Vagina (tissue), 2 donors: Measurements from ENCODE around the gene MSMB. TPM values are rescaled to one million over a fixed set of nuclear protein-coding genes. Genes with fewer than 3 reads are reported as not detected.
"Not testable (repeated sequence)": the region's sequence is repeated elsewhere in the genome, so short reads cannot be mapped to it uniquely, and the experiment has no call there.

Source experiments
- DNase-seq, 2 donors: peaks; one replicate each; pipeline ENCODE4 v3.0.0-alpha.2; 2017; ENCODE audit errors: extremely low spot score in 2 of 2
- H3K27ac ChIP-seq: fragments of 200-600 bp; sonication (generic); one replicate; pipeline ENCODE4 v1.5.1; 2019
- H3K27me3 ChIP-seq: fragments of 200-600 bp; sonication (generic); one replicate; pipeline ENCODE4 v1.5.1; 2019
- H3K36me3 ChIP-seq, 2 donors: fragments of 200-600 bp; sonication (generic); one replicate each; pipeline ENCODE4 v1.5.1; 2017 to 2019
- H3K4me1 ChIP-seq: fragments of 200-600 bp; sonication (generic); one replicate; pipeline ENCODE4 v1.5.1; 2019
- H3K4me3 ChIP-seq, 2 donors: fragments of 200-600 bp; sonication (generic); 1 replicate in 1 of 2; 2 replicates in 1 of 2; pipeline ENCODE4 v1.5.1; 2016 to 2019
- H3K9me3 ChIP-seq: fragments of 200-600 bp; sonication (generic); one replicate; pipeline ENCODE4 v1.5.1; 2019
- POLR2A ChIP-seq, 2 donors: fragments of 450-650 bp; IDR thresholded peaks; one replicate each; pipeline ENCODE4 v1.6.1; 2017; ENCODE audit warnings: antibody characterized with exemption in 2 of 2, mild to moderate bottlenecking in 2 of 2, moderate library complexity in 2 of 2
- POLR2AphosphoS5 ChIP-seq, 2 donors: sonication (generic); formaldehyde crosslinking; IDR thresholded peaks; one replicate each; pipeline ENCODE4 v1.9.0; 2017; ENCODE audit warnings: antibody characterized with exemption in 2 of 2, mild to moderate bottlenecking in 2 of 2, low read depth in 1 of 2; ENCODE audit not compliant: insufficient read depth in 1 of 2
- intact Hi-C: fragments of 100-400 bp; cut with DNase I; formaldehyde crosslinking; loops from one replicate; pipeline ENCODE4 v1.15.1; 2023
- total RNA-seq: library from RNA; depleted of rRNA; stranded (reverse); fragments of >200 nt; gene quantifications from one replicate; pipeline ENCODE4 v1.2.3, GENCODE V29; 2016
- TF ChIP-seq, protein P1 (sequence below), 3 experiments: fragments of 450-650 bp in 2 of 3; fragments of 200-600 bp in 1 of 3; sonication (generic) in 1 of 3; IDR thresholded peaks; one replicate each; pipeline ENCODE4 v1.5.1; 2017 to 2019; ENCODE audit warnings: antibody characterized with exemption in 3 of 3, mild to moderate bottlenecking in 2 of 3, moderate library complexity in 2 of 3

Gene MSMB
- total RNA-seq, 1 donor from 2014 or later: not detected

DNA sequence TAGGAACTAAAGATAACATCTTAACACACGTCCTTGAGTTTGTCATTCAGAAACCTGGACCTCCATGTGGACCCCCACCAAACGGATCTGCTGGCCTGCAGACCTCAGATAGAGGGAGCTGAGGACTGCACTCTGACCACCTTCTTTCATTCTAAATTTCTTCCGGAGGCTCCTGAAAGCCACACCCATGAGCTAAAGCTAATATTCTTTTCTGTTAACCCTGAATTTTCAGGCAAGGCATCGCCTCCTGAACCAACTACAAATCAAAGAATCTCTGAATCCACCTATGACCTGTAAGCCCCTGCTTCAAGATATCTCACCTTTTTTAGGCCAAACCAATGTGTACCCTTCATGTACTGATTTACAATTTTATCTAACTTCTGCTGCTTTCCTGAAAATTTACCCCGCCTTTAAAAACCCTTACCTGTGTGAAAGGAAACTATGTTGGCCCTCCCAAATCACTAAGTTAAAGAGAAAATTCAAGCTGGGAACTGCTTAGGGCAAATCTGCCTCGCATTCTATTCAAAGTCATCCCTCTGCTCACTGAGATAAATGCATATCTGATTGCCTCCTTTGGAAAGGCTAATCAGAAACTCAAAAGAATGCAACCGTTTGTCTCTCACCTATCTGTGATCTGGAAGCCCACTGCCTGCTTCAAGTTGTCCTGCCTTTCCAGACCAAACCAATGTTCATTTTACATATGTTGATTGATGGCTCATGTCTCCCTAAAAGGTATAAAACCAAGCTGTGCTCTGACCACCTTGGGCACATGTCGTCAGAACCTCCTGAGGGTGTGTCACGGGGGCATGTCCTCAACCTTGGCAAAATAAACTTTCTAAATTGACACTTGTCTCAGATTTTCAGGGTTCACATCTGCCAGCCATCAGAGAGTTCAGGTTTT, 7.7 kb upstream of the MSMB start:
- Histone ChIP-seq H3K4me3 (no peak overlapping the region), H3K36me3 (no peaks in the 10 kb centered on the region), H3K9me3 (no peaks in the 10 kb centered on the region), H3K4me1 (no peaks in the 10 kb centered on the region), H3K27ac (no peak overlapping the region), H3K27me3 (no peaks in the 10 kb centered on the region)
- no peak for DNase-seq
- TF ChIP-seq POLR2A (IDR thresholded peaks at IDR 0.05): no peak
- intact Hi-C loops: no loop called here

DNA sequence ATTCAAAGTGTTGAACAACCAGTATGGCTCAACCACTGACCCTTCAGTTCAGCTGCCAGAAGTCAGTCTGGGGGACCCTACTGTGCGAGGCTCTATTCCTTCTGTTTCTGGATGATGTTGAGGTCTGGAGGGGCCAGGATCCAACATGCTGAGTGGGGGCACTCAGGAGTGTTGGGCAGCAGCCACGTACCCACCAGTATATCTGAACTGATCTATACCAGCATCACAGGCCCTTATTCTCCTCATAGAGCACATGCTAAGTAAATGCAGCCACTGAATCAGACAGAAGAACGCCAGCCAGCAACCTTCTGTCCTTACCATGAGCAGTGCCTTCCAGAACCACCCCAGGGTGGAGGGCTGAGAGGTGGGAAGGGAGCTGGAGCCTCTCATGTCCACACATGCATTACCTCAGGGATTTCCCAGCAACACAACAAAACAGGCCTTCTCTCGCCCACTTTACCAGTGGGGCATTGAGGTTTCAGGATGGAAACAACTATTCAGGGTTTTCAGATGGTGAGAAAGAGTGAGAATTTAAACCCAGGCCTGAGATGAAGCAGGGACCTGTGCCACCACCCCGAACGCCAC, 6.8 kb upstream of the MSMB start:
- no peaks in the 10 kb centered on the region for H3K9me3 ChIP-seq
- H3K27me3 ChIP-seq: no peaks in the 10 kb centered on the region
- TF ChIP-seq POLR2A (IDR thresholded peaks at IDR 0.05): no peak
- no peak for TF ChIP-seq POLR2AphosphoS5 (IDR thresholded peaks at IDR 0.05; ENCODE audit: insufficient read depth in 1 of 2, low read depth in 1 of 2)
- TF ChIP-seq, protein P1, sequence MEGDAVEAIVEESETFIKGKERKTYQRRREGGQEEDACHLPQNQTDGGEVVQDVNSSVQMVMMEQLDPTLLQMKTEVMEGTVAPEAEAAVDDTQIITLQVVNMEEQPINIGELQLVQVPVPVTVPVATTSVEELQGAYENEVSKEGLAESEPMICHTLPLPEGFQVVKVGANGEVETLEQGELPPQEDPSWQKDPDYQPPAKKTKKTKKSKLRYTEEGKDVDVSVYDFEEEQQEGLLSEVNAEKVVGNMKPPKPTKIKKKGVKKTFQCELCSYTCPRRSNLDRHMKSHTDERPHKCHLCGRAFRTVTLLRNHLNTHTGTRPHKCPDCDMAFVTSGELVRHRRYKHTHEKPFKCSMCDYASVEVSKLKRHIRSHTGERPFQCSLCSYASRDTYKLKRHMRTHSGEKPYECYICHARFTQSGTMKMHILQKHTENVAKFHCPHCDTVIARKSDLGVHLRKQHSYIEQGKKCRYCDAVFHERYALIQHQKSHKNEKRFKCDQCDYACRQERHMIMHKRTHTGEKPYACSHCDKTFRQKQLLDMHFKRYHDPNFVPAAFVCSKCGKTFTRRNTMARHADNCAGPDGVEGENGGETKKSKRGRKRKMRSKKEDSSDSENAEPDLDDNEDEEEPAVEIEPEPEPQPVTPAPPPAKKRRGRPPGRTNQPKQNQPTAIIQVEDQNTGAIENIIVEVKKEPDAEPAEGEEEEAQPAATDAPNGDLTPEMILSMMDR (IDR thresholded peaks at IDR 0.05): no peak
- H3K27ac ChIP-seq: no peak overlapping the region
- no peaks in the 10 kb centered on the region for H3K4me1 ChIP-seq
- H3K36me3 ChIP-seq: no peaks in the 10 kb centered on the region
- DNase-seq: no peak
- H3K4me3 ChIP-seq: no peak overlapping the region
- intact Hi-C loops: no loop called here

DNA sequence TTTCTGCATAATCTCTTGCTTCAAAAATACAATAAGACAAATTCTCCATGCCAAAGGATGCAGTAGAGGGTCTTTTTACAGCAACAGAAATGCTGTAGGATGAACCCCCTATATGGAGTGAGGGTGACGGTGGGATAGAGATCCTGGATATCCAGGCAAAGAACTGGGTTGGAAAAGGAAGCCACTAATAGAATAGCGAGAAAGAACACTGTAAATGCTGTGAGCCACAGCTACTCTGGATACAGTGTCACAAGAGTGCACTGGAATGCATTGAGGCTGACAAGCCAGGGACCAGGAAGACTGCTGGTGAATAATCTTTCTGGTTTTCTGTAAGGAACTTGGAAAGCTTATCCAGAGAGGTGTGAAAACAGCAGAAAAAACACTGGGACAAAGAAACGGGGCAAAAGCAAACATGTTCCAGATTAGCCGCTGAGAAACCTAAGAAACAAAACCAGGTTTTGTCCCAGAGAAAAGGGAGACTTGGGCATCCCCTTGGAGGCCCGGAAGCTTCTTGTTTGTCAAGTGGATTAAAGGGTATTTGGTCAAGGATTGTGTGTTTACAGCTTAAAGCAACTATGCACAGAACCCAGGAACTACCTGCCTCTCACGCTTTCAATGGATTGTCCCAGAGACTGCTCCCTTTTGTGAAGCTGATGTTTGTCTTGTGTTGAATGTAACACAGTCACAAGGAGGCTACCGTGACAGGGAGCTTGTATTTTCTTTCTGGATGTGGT, 6.2 kb upstream of the MSMB start:
- TF ChIP-seq POLR2AphosphoS5 (IDR thresholded peaks at IDR 0.05; ENCODE audit: insufficient read depth in 1 of 2, low read depth in 1 of 2): no peak
- TF ChIP-seq POLR2A (IDR thresholded peaks at IDR 0.05): no peak
- TF ChIP-seq, protein P1 (IDR thresholded peaks at IDR 0.05): no peak
- no peaks in the 10 kb centered on the region for H3K9me3 ChIP-seq
- no peaks in the 10 kb centered on the region for H3K36me3 ChIP-seq
- intact Hi-C loops: no loop called here
- H3K4me3 ChIP-seq: no peak overlapping the region
- H3K27ac ChIP-seq: no peak overlapping the region
- no peaks in the 10 kb centered on the region for H3K27me3 ChIP-seq
- no peak for DNase-seq
- H3K4me1 ChIP-seq: no peaks in the 10 kb centered on the region

DNA sequence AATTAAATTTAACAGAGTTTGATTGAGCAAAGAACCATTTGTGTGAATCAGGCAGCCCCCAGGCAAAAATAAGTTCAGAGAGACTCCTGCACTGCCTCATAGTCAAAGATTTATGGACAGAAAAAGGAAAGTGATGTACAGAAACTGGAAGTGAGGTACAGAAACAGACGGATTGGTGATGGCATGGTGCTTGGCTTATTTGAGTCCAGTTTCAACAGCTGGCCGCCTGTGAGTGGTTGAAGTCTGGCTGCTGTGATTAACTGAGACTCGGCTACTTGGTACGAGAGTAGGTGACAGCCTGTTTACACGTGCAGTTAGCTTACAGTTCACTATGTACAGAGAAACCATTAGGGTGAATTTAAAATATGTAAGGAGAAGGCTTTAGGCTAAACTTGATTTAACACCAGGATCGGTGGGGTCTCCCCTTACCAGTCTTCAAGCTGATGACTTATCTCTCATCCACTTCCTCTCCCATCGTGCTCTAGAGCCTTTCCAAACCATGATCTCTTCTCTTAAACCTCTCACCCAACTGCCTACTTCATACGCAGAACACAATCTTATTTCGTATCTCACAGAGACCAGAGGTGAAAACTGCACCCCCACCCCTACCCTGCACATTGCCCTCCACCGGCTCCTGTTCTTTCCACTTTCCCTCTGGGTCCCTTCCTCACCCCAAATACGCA, 5.0 kb upstream of the MSMB start:
- Histone ChIP-seq H3K4me3 (no peak overlapping the region), H3K4me1 (no peaks in the 10 kb centered on the region), H3K36me3 (no peaks in the 10 kb centered on the region), H3K27ac (no peak overlapping the region), H3K27me3 (no peaks in the 10 kb centered on the region), H3K9me3 (no peaks in the 10 kb centered on the region)
- intact Hi-C loops: no loop called here
- DNase-seq: no peak
- TF ChIP-seq POLR2A (IDR thresholded peaks at IDR 0.05): no peak
- no peak for TF ChIP-seq POLR2AphosphoS5 (IDR thresholded peaks at IDR 0.05; ENCODE audit: insufficient read depth in 1 of 2, low read depth in 1 of 2)
- TF ChIP-seq, protein P1 (IDR thresholded peaks at IDR 0.05): no peak

DNA sequence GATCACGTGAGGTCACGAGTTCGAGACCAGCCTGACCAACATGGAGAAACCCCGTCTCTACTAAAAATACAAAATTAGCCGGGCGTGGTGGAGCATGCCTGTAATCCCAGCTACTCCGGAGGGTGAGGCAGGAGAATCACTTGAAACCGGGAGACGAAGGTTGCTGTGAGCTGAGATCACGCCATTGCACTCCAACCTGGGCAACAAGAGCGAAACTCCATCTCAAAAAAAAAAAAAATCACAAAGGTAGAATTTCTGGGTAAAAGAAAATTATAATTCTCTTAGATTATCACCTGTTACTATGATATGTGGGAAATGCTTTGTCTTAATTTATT, 3.4 kb upstream of the MSMB start:
- intact Hi-C loops, H3K9me3 ChIP-seq, H3K4me1 ChIP-seq, H3K27me3 ChIP-seq, H3K27ac ChIP-seq, H3K36me3 ChIP-seq, H3K4me3 ChIP-seq, DNase-seq: not testable (repeated sequence)
